ENCODE measurements around the gene YBX2. TPM values are rescaled to one million over a fixed set of nuclear protein-coding genes. Genes with fewer than 3 reads are reported as not detected.

The YBX2 gene
- total RNA-seq, 1 donor from 2014 or later, result 1.3 TPM

DNA sequence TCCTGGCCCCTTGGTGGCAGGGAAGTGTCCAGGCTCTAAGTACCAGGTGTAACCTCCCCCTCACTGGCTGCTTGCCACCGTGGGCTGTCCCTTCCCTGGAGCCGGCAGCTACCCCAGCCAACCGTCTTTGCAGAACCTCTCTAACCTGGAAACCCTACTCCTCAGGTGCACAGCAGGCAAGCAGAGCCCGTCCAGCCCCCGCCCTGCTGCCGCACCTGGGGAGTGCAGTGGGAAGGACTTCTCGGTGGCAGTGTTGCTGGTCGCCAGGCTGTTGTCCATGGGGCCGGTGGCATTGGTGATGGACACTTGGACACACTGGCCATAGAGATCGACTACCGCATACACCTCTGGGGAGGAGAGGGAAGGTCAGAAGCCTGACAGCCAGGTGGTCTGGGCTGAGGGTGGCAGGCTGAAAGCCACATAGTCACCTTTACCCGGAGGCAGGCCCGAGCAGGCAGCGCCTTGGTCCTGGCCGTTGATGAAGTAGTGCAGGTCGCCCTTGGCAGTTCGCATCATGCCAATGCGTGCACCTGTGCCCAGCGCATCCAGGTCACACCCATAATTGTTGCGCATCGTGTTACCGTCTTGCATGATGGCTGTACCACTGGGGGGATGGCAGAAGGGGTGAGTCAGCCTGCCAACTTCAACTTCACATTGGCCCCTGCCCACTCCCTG, 28.2 kb upstream of the YBX2 start:
- no peak overlapping the region for H3K27ac Mint-ChIP-seq (ENCODE audit: unreplicated experiment)
- H3K4me3 Mint-ChIP-seq (ENCODE audit: unreplicated experiment), result no peak overlapping the region
- DNase-seq, result no peak
- no peaks in the 10 kb centered on the region for H3K9me3 Mint-ChIP-seq (ENCODE audit: unreplicated experiment)
- no peaks in the 10 kb centered on the region for H3K36me3 Mint-ChIP-seq (ENCODE audit: unreplicated experiment)
- TF ChIP-seq, protein P1, sequence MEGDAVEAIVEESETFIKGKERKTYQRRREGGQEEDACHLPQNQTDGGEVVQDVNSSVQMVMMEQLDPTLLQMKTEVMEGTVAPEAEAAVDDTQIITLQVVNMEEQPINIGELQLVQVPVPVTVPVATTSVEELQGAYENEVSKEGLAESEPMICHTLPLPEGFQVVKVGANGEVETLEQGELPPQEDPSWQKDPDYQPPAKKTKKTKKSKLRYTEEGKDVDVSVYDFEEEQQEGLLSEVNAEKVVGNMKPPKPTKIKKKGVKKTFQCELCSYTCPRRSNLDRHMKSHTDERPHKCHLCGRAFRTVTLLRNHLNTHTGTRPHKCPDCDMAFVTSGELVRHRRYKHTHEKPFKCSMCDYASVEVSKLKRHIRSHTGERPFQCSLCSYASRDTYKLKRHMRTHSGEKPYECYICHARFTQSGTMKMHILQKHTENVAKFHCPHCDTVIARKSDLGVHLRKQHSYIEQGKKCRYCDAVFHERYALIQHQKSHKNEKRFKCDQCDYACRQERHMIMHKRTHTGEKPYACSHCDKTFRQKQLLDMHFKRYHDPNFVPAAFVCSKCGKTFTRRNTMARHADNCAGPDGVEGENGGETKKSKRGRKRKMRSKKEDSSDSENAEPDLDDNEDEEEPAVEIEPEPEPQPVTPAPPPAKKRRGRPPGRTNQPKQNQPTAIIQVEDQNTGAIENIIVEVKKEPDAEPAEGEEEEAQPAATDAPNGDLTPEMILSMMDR (IDR thresholded peaks at IDR 0.05; ENCODE audit: partially characterized antibody, unreplicated experiment), result no peak
- no peaks in the 10 kb centered on the region for H3K4me1 Mint-ChIP-seq (ENCODE audit: low read depth, unreplicated experiment)
- peaks cover 2% of the 10 kb centered on the region for H3K27me3 Mint-ChIP-seq (ENCODE audit: unreplicated experiment)

DNA sequence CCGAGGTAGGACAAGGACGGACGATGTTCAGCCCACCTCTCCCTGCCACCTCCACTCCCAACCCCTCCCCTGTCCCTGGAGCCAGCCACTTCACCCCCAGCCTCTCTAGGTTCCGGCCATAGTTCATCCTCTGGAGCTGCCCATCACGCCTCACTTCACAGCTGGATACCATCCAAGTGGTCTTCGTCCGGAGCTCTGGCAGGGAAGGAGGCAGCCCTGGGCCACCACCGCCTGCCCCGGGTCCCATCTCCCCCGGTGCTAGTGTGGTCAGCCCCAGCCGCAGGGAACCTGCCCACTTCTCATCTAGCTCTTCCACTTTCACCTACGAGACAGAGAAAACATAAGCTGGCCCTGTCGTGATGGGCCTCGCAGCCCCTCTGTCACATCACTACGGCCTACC, 27.0 kb upstream of the YBX2 start:
- peaks cover under 1% of the 10 kb centered on the region for H3K4me1 Mint-ChIP-seq (ENCODE audit: low read depth, unreplicated experiment)
- peaks cover 3% of the 10 kb centered on the region for H3K27me3 Mint-ChIP-seq (ENCODE audit: unreplicated experiment)
- TF ChIP-seq, protein P1 (IDR thresholded peaks at IDR 0.05; ENCODE audit: partially characterized antibody, unreplicated experiment), result no peak
- H3K4me3 Mint-ChIP-seq (ENCODE audit: unreplicated experiment), result peak overlapping the region; percentile 30
- H3K27ac Mint-ChIP-seq (ENCODE audit: unreplicated experiment), result no peak overlapping the region
- DNase-seq, result no peak
- H3K9me3 Mint-ChIP-seq (ENCODE audit: unreplicated experiment), result peaks cover under 1% of the 10 kb centered on the region
- no peaks in the 10 kb centered on the region for H3K36me3 Mint-ChIP-seq (ENCODE audit: unreplicated experiment)

DNA sequence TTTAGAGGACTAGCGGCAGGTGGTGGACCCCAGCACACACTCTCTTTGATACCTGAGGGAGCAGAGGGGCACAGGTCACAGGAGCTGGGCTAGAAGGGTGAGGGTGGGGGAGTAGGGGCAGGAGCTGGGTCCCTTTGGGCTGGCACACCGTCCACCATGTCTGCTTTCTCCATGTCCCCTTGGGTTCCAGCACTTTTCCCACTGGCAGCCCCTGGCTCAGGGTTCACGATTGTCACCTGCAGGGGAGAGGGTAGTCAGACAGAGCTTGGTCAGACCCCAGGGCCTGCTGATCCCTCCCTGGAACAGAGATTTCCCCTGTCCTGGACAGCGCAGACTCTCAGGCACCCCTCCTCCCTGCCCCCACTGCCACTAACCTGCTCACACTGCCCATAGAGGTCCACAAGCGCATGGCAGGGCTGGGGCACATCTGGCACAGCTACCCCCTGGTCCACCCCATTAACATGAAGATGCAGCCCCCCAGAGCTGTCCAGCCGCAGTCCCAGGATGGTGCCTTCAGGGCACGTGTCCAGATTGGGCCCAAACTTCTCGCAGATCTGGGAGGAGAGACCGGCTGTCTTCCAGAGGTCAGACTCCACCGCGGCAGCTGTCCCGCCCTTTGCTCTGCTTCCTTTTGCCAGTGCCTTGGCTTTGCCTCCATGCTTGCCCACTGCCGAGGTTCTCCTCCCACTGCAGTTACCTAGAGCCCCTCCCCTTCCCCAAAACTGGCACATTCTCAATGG, 23.9 kb upstream of the YBX2 start:
- DNase-seq, result no peak
- Mint-ChIP-seq H3K27ac (ENCODE audit: unreplicated experiment) (no peak overlapping the region), H3K36me3 (ENCODE audit: unreplicated experiment) (no peaks in the 10 kb centered on the region), H3K9me3 (ENCODE audit: unreplicated experiment) (peaks cover 10% of the 10 kb centered on the region), H3K4me1 (ENCODE audit: low read depth, unreplicated experiment) (peaks cover 9% of the 10 kb centered on the region), H3K4me3 (ENCODE audit: unreplicated experiment) (no peak overlapping the region), H3K27me3 (ENCODE audit: unreplicated experiment) (peaks cover 8% of the 10 kb centered on the region)
- TF ChIP-seq, protein P1 (IDR thresholded peaks at IDR 0.05; ENCODE audit: partially characterized antibody, unreplicated experiment), result no peak

DNA sequence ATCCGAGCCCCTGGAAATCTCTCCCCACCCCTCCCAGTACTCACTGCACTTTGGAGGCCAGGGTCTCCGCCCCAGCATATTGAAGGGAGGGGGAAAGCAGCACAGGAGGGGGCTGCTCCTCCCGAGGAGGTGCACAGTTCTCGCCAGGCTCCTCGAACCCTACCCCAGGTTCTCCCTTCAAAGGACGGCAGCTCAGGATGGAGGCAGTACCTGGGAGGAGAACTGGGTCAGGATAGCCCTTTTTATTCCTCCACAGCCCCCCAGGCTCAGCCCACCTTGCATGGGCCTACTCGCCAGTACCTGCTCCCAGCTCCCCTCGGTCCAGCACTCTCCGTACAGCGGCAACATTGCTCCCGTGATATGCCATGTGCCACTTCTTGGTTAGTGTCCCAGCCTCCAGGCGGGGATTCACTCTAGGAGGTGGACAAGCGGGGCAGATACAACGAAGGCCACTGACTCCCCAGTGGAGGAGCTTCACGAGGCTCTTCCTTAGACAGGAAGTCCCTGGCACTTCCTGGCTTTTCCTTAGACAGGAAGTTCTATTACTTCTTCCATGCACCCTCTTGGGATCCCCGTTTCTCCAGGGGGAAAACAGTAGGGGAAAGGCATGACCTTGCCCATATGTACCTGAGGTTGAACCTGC, 22.8 kb upstream of the YBX2 start:
- Mint-ChIP-seq H3K9me3 (ENCODE audit: unreplicated experiment) (peaks cover 10% of the 10 kb centered on the region), H3K4me3 (ENCODE audit: unreplicated experiment) (no peak overlapping the region), H3K4me1 (ENCODE audit: low read depth, unreplicated experiment) (peaks cover 9% of the 10 kb centered on the region), H3K27ac (ENCODE audit: unreplicated experiment) (no peak overlapping the region), H3K36me3 (ENCODE audit: unreplicated experiment) (no peaks in the 10 kb centered on the region), H3K27me3 (ENCODE audit: unreplicated experiment) (peaks cover 8% of the 10 kb centered on the region)
- TF ChIP-seq, protein P1 (IDR thresholded peaks at IDR 0.05; ENCODE audit: partially characterized antibody, unreplicated experiment), result no peak
- no peak for DNase-seq

Data from glutamatergic neuron (in vitro differentiated cells).